PC-9 (cell line): ENCODE results near the gene SSR4.

Source experiments
- CTCF ChIP-seq: fragments of 200-600 bp; sonication (generic); conservative IDR thresholded peaks from 2 replicates; pipeline ENCODE4 v1.6.1; 2017; ENCODE audit warnings: mixed run types, antibody characterized with exemption, mild to moderate bottlenecking, moderate library complexity
- EZH2 ChIP-seq: fragments of 200-600 bp; sonication (generic); IDR thresholded peaks from 2 replicates; pipeline ENCODE4 v1.8.0; 2017; ENCODE audit warnings: antibody characterized with exemption, low read depth

GRCh38 chrX:153746359-153746758, 48.1 kb upstream of the SSR4 start:
- TF ChIP-seq CTCF (no peak), EZH2 (no peak)
